ENCODE data around the gene MARS1. TPM values are rescaled to one million over a fixed set of nuclear protein-coding genes. Genes with fewer than 3 reads are reported as not detected.
"Not testable (repeated sequence)": the region's sequence is repeated elsewhere in the genome, so short reads cannot be mapped to it uniquely, and the experiment has no call there.

MARS1 gene
- total RNA-seq, 3 donors from 2014 or later (not counting 1 experiment from before 2014, with no cell fraction given), result 200 to 237 (median 218) TPM

DNA sequence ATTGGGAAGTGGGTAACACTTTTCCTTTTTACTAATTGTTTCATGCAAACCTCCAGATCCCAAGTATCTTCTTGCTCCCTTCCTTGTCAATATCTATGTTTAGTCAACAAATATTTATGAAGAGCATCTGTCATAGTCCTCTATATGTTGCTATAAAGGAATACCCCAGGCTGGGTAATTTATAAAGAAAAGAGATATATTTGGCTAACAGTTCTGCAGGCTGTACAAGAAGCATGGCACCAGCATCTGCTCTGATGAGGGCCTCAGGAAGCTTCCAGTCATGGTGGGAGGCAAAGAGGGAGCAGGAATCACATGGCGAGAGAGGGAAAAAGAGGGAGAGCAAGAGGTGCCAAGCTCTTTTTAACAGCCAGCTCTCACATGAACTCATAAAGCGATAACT, 66.6 kb downstream of the MARS1 start:
- intact Hi-C loops (cut with micrococcal nuclease), result no loop called here
- DNase-seq, result no peak
- Mint-ChIP-seq H3K4me1 (peaks cover 0 to 9% of the 10 kb centered on the region in 2 donors), H3K9me3 (no peaks in the 10 kb centered on the region), H3K36me3 (no peaks in the 10 kb centered on the region), H3K27ac (no peak overlapping the region), H3K27me3 (ENCODE audit: low read depth in 2 of 2) (peaks cover 12 to 29% of the 10 kb centered on the region in 2 donors), H3K4me3 (no peak overlapping the region)
- no peaks in the 10 kb centered on the region for H3K9me3 ChIP-seq (ENCODE audit: control insufficient read depth, insufficient read depth, low read length)
- WGBS (ENCODE audit: insufficient coverage), result 96% methylated on average over 2 of the region's 2 CpGs
- H3K27me3 ChIP-seq (ENCODE audit: control insufficient read depth, insufficient read depth, low read length), result peaks cover 7% of the 10 kb centered on the region
- no peak overlapping the region for H3K4me3 ChIP-seq (ENCODE audit: low read length)
- H3K4me1 ChIP-seq (ENCODE audit: control insufficient read depth, insufficient read depth, low read length), result peaks cover 9% of the 10 kb centered on the region
- TF ChIP-seq, protein P1, sequence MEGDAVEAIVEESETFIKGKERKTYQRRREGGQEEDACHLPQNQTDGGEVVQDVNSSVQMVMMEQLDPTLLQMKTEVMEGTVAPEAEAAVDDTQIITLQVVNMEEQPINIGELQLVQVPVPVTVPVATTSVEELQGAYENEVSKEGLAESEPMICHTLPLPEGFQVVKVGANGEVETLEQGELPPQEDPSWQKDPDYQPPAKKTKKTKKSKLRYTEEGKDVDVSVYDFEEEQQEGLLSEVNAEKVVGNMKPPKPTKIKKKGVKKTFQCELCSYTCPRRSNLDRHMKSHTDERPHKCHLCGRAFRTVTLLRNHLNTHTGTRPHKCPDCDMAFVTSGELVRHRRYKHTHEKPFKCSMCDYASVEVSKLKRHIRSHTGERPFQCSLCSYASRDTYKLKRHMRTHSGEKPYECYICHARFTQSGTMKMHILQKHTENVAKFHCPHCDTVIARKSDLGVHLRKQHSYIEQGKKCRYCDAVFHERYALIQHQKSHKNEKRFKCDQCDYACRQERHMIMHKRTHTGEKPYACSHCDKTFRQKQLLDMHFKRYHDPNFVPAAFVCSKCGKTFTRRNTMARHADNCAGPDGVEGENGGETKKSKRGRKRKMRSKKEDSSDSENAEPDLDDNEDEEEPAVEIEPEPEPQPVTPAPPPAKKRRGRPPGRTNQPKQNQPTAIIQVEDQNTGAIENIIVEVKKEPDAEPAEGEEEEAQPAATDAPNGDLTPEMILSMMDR (IDR thresholded peaks at IDR 0.05), result no peak
- no peak overlapping the region for H3K27ac ChIP-seq (ENCODE audit: low read length)
- H3K36me3 ChIP-seq (ENCODE audit: control insufficient read depth, insufficient read depth, low read length), result no peaks in the 10 kb centered on the region
- no peak for ATAC-seq

DNA sequence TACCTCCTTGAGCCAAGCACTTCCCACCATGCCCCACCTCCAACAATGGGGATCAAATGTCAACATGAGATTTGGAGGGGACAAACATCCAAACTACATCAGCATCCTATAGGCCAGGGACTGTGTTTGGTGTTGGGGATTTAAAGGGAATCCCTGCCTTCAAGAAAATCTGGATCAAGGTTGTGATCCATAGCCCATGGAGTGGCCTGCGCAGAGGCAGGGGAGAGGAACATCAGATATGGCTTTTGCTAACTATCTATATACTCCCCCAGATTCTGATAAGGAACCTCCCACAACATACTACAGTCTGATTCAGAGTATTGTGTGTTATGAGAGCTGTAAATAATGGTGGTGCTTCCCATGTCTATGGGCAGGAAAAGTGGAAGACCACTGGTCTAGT, 67.0 kb downstream of the MARS1 start:
- no peak overlapping the region for H3K4me3 ChIP-seq (ENCODE audit: low read length)
- DNase-seq (no peak), ATAC-seq (no peak)
- no peaks in the 10 kb centered on the region for H3K36me3 ChIP-seq (ENCODE audit: control insufficient read depth, insufficient read depth, low read length)
- Mint-ChIP-seq H3K27ac (no peak overlapping the region), H3K4me3 (no peak overlapping the region), H3K9me3 (no peaks in the 10 kb centered on the region), H3K4me1 (peaks cover 0 to 9% of the 10 kb centered on the region in 2 donors), H3K27me3 (ENCODE audit: low read depth in 2 of 2) (peaks cover 12 to 27% of the 10 kb centered on the region in 2 donors), H3K36me3 (no peaks in the 10 kb centered on the region)
- intact Hi-C loops (cut with micrococcal nuclease), result no loop called here
- TF ChIP-seq, protein P1 (IDR thresholded peaks at IDR 0.05), result no peak
- no peak overlapping the region for H3K27ac ChIP-seq (ENCODE audit: low read length)
- H3K9me3 ChIP-seq (ENCODE audit: control insufficient read depth, insufficient read depth, low read length), result no peaks in the 10 kb centered on the region
- peaks cover 5% of the 10 kb centered on the region for H3K27me3 ChIP-seq (ENCODE audit: control insufficient read depth, insufficient read depth, low read length)
- peaks cover 6% of the 10 kb centered on the region for H3K4me1 ChIP-seq (ENCODE audit: control insufficient read depth, insufficient read depth, low read length)
- WGBS (ENCODE audit: insufficient coverage), result 100% methylated on average over 1 of the region's 1 CpG

DNA sequence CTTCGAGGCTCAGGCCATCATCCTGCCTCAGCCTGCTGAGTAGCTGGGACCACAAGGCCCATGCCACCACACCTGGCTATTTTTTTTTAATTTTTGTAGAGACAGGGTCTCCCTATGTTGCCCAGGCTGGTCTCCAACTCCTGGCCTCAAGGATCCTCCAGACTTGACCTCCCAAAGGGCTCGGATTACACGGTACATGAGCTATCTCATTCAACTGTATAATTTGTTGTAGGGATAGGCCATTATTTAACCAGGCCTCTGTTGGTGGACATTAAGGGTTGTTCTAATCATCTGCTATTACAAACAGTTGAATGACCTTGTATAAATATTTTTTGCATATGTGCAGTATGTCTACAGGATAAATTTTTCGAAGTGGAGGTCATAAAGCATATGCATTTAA, 71.0 kb downstream of the MARS1 start:
- no peak for ATAC-seq
- intact Hi-C loops (cut with micrococcal nuclease), result no loop called here
- DNase-seq, result no peak
- Mint-ChIP-seq H3K36me3 (no peaks in the 10 kb centered on the region), H3K4me3 (no peak overlapping the region), H3K27me3 (ENCODE audit: low read depth in 2 of 2) (peaks cover 17 to 22% of the 10 kb centered on the region in 2 donors), H3K9me3 (no peaks in the 10 kb centered on the region), H3K27ac (no peak overlapping the region), H3K4me1 (no peaks in the 10 kb centered on the region)
- Histone ChIP-seq H3K27me3 (ENCODE audit: control insufficient read depth, insufficient read depth, low read length) (peaks cover 3% of the 10 kb centered on the region), H3K9me3 (ENCODE audit: control insufficient read depth, insufficient read depth, low read length) (no peaks in the 10 kb centered on the region), H3K4me1 (ENCODE audit: control insufficient read depth, insufficient read depth, low read length) (no peaks in the 10 kb centered on the region), H3K36me3 (ENCODE audit: control insufficient read depth, insufficient read depth, low read length) (no peaks in the 10 kb centered on the region), H3K4me3 (ENCODE audit: low read length) (no peak overlapping the region), H3K27ac (ENCODE audit: low read length) (no peak overlapping the region)
- TF ChIP-seq, protein P1 (IDR thresholded peaks at IDR 0.05), result no peak
- WGBS (ENCODE audit: insufficient coverage), result 96% methylated on average over 4 of the region's 4 CpGs

DNA sequence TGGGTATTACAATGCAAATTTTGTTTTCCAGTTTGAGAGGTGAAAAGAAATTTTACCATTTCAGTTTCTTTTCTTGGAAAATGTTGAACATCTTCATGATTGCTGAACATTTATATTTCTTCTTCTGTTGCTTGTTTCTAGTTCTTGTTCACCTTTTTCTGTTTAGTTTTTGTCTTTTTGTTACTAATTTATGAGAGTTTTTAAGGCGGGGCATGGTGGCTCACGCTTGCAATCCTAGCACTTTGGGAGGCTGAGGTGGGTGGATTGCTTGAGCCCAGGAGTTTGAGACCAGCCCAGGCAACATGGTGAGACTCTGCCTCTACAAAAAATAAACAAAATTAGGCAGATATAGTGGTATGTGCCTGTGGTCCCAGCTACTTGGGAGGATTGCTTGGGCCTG, 72.6 kb downstream of the MARS1 start:
- Histone ChIP-seq H3K36me3 (ENCODE audit: control insufficient read depth, insufficient read depth, low read length) (no peaks in the 10 kb centered on the region), H3K4me3 (ENCODE audit: low read length) (no peak overlapping the region), H3K4me1 (ENCODE audit: control insufficient read depth, insufficient read depth, low read length) (no peaks in the 10 kb centered on the region), H3K27ac (ENCODE audit: low read length) (no peak overlapping the region), H3K27me3 (ENCODE audit: control insufficient read depth, insufficient read depth, low read length) (peaks cover 3% of the 10 kb centered on the region), H3K9me3 (ENCODE audit: control insufficient read depth, insufficient read depth, low read length) (no peaks in the 10 kb centered on the region)
- DNase-seq, result no peak
- WGBS (ENCODE audit: insufficient coverage), result 96% methylated on average over 2 of the region's 2 CpGs
- no peak for ATAC-seq
- no peaks in the 10 kb centered on the region for H3K9me3 Mint-ChIP-seq
- H3K27me3 Mint-ChIP-seq (ENCODE audit: low read depth in 2 of 2), result peaks cover 28 to 29% of the 10 kb centered on the region in 2 donors
- no peak overlapping the region for H3K27ac Mint-ChIP-seq
- intact Hi-C loops (cut with micrococcal nuclease), result no loop called here
- H3K36me3 Mint-ChIP-seq, result no peaks in the 10 kb centered on the region
- no peaks in the 10 kb centered on the region for H3K4me1 Mint-ChIP-seq
- H3K4me3 Mint-ChIP-seq, result no peak overlapping the region
- TF ChIP-seq, protein P1 (IDR thresholded peaks at IDR 0.05), result no peak

GRCh38 chr12:57561117-57561516, 73.2 kb downstream of the MARS1 start:
- H3K4me3 Mint-ChIP-seq; H3K27ac ChIP-seq (ENCODE audit: low read length); ATAC-seq; H3K4me3 ChIP-seq (ENCODE audit: low read length); DNase-seq; H3K9me3 ChIP-seq (ENCODE audit: control insufficient read depth, insufficient read depth, low read length); H3K9me3 Mint-ChIP-seq; H3K27ac Mint-ChIP-seq; H3K4me1 Mint-ChIP-seq; H3K36me3 Mint-ChIP-seq; H3K27me3 ChIP-seq (ENCODE audit: control insufficient read depth, insufficient read depth, low read length); H3K36me3 ChIP-seq (ENCODE audit: control insufficient read depth, insufficient read depth, low read length); H3K4me1 ChIP-seq (ENCODE audit: control insufficient read depth, insufficient read depth, low read length); intact Hi-C loops (cut with micrococcal nuclease): not testable (repeated sequence)
- H3K27me3 Mint-ChIP-seq (ENCODE audit: low read depth in 2 of 2), result peaks cover 28 to 29% of the 10 kb centered on the region in 2 donors
- 67% methylated on average over 1 of the region's 1 CpG for WGBS (ENCODE audit: insufficient coverage)
